ENCODE results near the gene LSS. TPM values are rescaled to one million over a fixed set of nuclear protein-coding genes. Genes with fewer than 3 reads are reported as not detected.
A peak's percentile ranks its signal among the peaks of the same experiment; 100 is the strongest.

Gene LSS
- total RNA-seq, 3 donors from 2014 or later (not counting 1 experiment from before 2014, with no cell fraction given): 59.9 to 82.2 (median 62.7) TPM

GRCh38 chr21:46229133-46229922, 754 bp upstream of the LSS start:
- Mint-ChIP-seq H3K4me1 (peaks cover 82 to 83% of the 10 kb centered on the region in 2 donors), H3K36me3 (no peaks in the 10 kb centered on the region), H3K4me3 (peak overlapping the region; percentile 95), H3K27me3 (ENCODE audit: low read depth in 2 of 2) (no peaks in the 10 kb centered on the region), H3K27ac (peak overlapping the region; percentile 78 to 88), H3K9me3 (no peaks in the 10 kb centered on the region)
- Histone ChIP-seq H3K27ac (ENCODE audit: low read length) (no peak overlapping the region), H3K27me3 (ENCODE audit: control insufficient read depth, insufficient read depth, low read length) (no peaks in the 10 kb centered on the region), H3K9me3 (ENCODE audit: control insufficient read depth, insufficient read depth, low read length) (no peaks in the 10 kb centered on the region), H3K36me3 (ENCODE audit: control insufficient read depth, insufficient read depth, low read length) (peaks cover 3% of the 10 kb centered on the region), H3K4me1 (ENCODE audit: control insufficient read depth, insufficient read depth, low read length) (peaks cover 25% of the 10 kb centered on the region), H3K4me3 (ENCODE audit: low read length) (peak overlapping the region; percentile 35)
- peak; percentile 64 for TF ChIP-seq CTCF (IDR thresholded peaks at IDR 0.05)
- WGBS (ENCODE audit: insufficient coverage): 3% methylated on average over 69 of the region's 72 CpGs
- intact Hi-C loops (cut with micrococcal nuclease): loop anchor here (2.0 kb wide), 2 partner anchors 23 to 45 kb away; partner anchors contain the start of gene SPATC1L
- ATAC-seq (peak; percentile 16 to 66 (median 20)), DNase-seq (no peak)

- H3K27me3 ChIP-seq (ENCODE audit: control insufficient read depth, insufficient read depth, low read length): no peaks in the 10 kb centered on the region
- H3K27me3 Mint-ChIP-seq (ENCODE audit: low read depth in 2 of 2): no peaks in the 10 kb centered on the region
- peak overlapping the region; percentile 88 for H3K4me3 Mint-ChIP-seq
- H3K36me3 ChIP-seq (ENCODE audit: control insufficient read depth, insufficient read depth, low read length): no peaks in the 10 kb centered on the region
- H3K4me1 ChIP-seq (ENCODE audit: control insufficient read depth, insufficient read depth, low read length): peaks cover 20% of the 10 kb centered on the region
- TF ChIP-seq CTCF (IDR thresholded peaks at IDR 0.05): no peak
- H3K4me3 ChIP-seq (ENCODE audit: low read length): peak overlapping the region; percentile 82
- no peaks in the 10 kb centered on the region for H3K9me3 Mint-ChIP-seq
- peak overlapping the region; percentile 78 to 88 for H3K27ac Mint-ChIP-seq
- H3K4me1 Mint-ChIP-seq: peaks cover 68 to 69% of the 10 kb centered on the region in 2 donors
- 5% methylated on average over 20 of the region's 20 CpGs for WGBS (ENCODE audit: insufficient coverage)
- no peaks in the 10 kb centered on the region for H3K36me3 Mint-ChIP-seq
- intact Hi-C loops (cut with micrococcal nuclease): loop anchor here (2.0 kb wide), 2 partner anchors 25 to 43 kb away; partner anchors contain the start of gene SPATC1L
- H3K9me3 ChIP-seq (ENCODE audit: control insufficient read depth, insufficient read depth, low read length): no peaks in the 10 kb centered on the region
- ATAC-seq (no peak), DNase-seq (peak in 1 of 2 donors; percentile 23)
- peak overlapping the region; percentile 59 for H3K27ac ChIP-seq (ENCODE audit: low read length)
These were observed 696 bp downstream of the LSS start for GRCh38 chr21:46227811-46228344.

GRCh38 chr21:46226920-46227599, 1.5 kb downstream of the LSS start:
- Histone ChIP-seq H3K4me1 (ENCODE audit: control insufficient read depth, insufficient read depth, low read length) (peaks cover 20% of the 10 kb centered on the region), H3K4me3 (ENCODE audit: low read length) (no peak overlapping the region), H3K9me3 (ENCODE audit: control insufficient read depth, insufficient read depth, low read length) (no peaks in the 10 kb centered on the region), H3K36me3 (ENCODE audit: control insufficient read depth, insufficient read depth, low read length) (peaks cover 2% of the 10 kb centered on the region), H3K27me3 (ENCODE audit: control insufficient read depth, insufficient read depth, low read length) (no peaks in the 10 kb centered on the region), H3K27ac (ENCODE audit: low read length) (no peak overlapping the region)
- peaks cover 60% of the 10 kb centered on the region in 2 donors for H3K4me1 Mint-ChIP-seq
- WGBS (ENCODE audit: insufficient coverage): 65% methylated on average over 3 of the region's 4 CpGs
- TF ChIP-seq CTCF (IDR thresholded peaks at IDR 0.05): no peak
- H3K9me3 Mint-ChIP-seq: no peaks in the 10 kb centered on the region
- H3K27ac Mint-ChIP-seq: peak overlapping the region; percentile 78 to 88
- H3K36me3 Mint-ChIP-seq: no peaks in the 10 kb centered on the region
- peak in 1 of 2 donors; percentile 12 for DNase-seq
- intact Hi-C loops (cut with micrococcal nuclease): no loop called here
- no peak for ATAC-seq
- peak overlapping the region; percentile 88 for H3K4me3 Mint-ChIP-seq
- H3K27me3 Mint-ChIP-seq (ENCODE audit: low read depth in 2 of 2): no peaks in the 10 kb centered on the region

All from natural killer cell (primary cell).